Fibroblast of lung (primary cell): ENCODE measurements around the gene RAB31. TPM values are rescaled to one million over a fixed set of nuclear protein-coding genes. Genes with fewer than 3 reads are reported as not detected.

Experiments
- DNase-seq, 2 donors: peaks; one replicate each; pipeline versions ENCODE4 v3.0.0 to v3.0.0-alpha.2; 2010; ENCODE audit warnings: low read depth in 2 of 2
- H2AFZ ChIP-seq: 2 replicates; pipeline ENCODE4 v1.5.1; 2012; ENCODE audit warnings: low read length, control low read depth, inconsistent platforms
- H3K27ac ChIP-seq: 2 replicates; pipeline ENCODE4 v1.5.1; 2011; ENCODE audit warnings: low read length, control low read depth; ENCODE audit not compliant: insufficient read depth
- H3K27me3 ChIP-seq: 2 replicates; pipeline ENCODE4 v1.5.1; 2011; ENCODE audit warnings: mild to moderate bottlenecking, low read length; ENCODE audit not compliant: control insufficient read depth, insufficient read depth
- H3K36me3 ChIP-seq: 2 replicates; pipeline ENCODE4 v1.5.1; 2011; ENCODE audit warnings: low read length; ENCODE audit not compliant: control insufficient read depth, insufficient read depth
- H3K4me1 ChIP-seq: 2 replicates; pipeline ENCODE4 v1.5.1; 2011; ENCODE audit warnings: low read length; ENCODE audit not compliant: control insufficient read depth, insufficient read depth; ENCODE audit errors: extremely low read depth
- H3K4me2 ChIP-seq: 2 replicates; pipeline ENCODE4 v1.5.1; 2011; ENCODE audit warnings: low read length, control low read depth; ENCODE audit not compliant: insufficient read depth; ENCODE audit errors: extremely low read depth
- H3K4me3 ChIP-seq, 4 experiments: fragments of 200-600 bp in 1 of 4; sonication (generic) in 1 of 4; replicated peaks in 1 of 4; 2 replicates each; pipeline ENCODE4 v1.5.1; 2011 to 2016; ENCODE audit warnings: low read length in 4 of 4, low read depth in 3 of 4, mild to moderate bottlenecking in 3 of 4, control low read depth in 2 of 4, inconsistent platforms in 1 of 4, mixed read lengths in 1 of 4; ENCODE audit not compliant: insufficient read depth in 1 of 4; ENCODE audit errors: control extremely low read depth in 1 of 4
- H3K79me2 ChIP-seq: 2 replicates; pipeline ENCODE4 v1.5.1; 2012; ENCODE audit warnings: mild to moderate bottlenecking, low read length, inconsistent platforms; ENCODE audit not compliant: control insufficient read depth, insufficient read depth
- H3K9ac ChIP-seq: 2 replicates; pipeline ENCODE4 v1.5.1; 2011; ENCODE audit warnings: mild to moderate bottlenecking, low read length, control low read depth; ENCODE audit not compliant: insufficient read depth
- H3K9me3 ChIP-seq: 2 replicates; pipeline ENCODE4 v1.5.1; 2012; ENCODE audit warnings: low read depth, low read length; ENCODE audit not compliant: control insufficient read depth, insufficient read depth
- H4K20me1 ChIP-seq: 2 replicates; pipeline ENCODE4 v1.5.1; 2011; ENCODE audit warnings: low read length; ENCODE audit not compliant: control insufficient read depth, insufficient read depth; ENCODE audit errors: extremely low read depth
- CTCF ChIP-seq, 2 donors: IDR thresholded peaks in 1 of 2; conservative IDR thresholded peaks in 1 of 2; 1 replicate in 1 of 2; 2 replicates in 1 of 2; pipeline ENCODE4 v1.5.1; 2011 to 2012; ENCODE audit warnings: low read length in 2 of 2, control low read depth in 1 of 2, inconsistent platforms in 1 of 2, low read depth in 1 of 2, mild to moderate bottlenecking in 1 of 2
- EZH2 ChIP-seq: IDR thresholded peaks from 2 replicates; pipeline ENCODE4 v1.5.1; 2012; ENCODE audit warnings: low read length, control low read depth, mild to moderate bottlenecking; ENCODE audit errors: missing control alignments
- polyA plus RNA-seq, 2 donors: library from polyadenylated mRNA; depleted of rRNA in 1 of 2; stranded (reverse) in 1 of 2; unstranded in 1 of 2; fragments of >200 nt; gene quantifications; 2 replicates each; pipeline ENCODE4 v1.2.1, GENCODE V29; 2011 to 2012; ENCODE audit warnings: missing spikeins in 1 of 2
- total RNA-seq: library from RNA; depleted of rRNA; stranded (reverse); fragments of >200 nt; gene quantifications from 2 replicates; pipeline ENCODE4 v1.2.1, GENCODE V29; 2014

RAB31 gene
- total and polyA plus RNA-seq, 2 donors (not counting 1 experiment from before 2014, with no cell fraction given): 29.6 to 47.1 TPM

- no peak overlapping the region for H3K4me2 ChIP-seq
- TF ChIP-seq EZH2 (no peak), CTCF (conservative IDR thresholded peaks at IDR 0.05 in 1 of 2, IDR thresholded peaks at IDR 0.05 in 1 of 2; ENCODE audit: low read depth in 1 of 2, low read length in 2 of 2) (no peak)
Observed at GRCh38 chr18:9691235-9691634, 16.9 kb upstream of the RAB31 start.

GRCh38 chr18:9694174-9694573 lies 13.9 kb upstream of the RAB31 start:
- TF ChIP-seq EZH2: no peak
- TF ChIP-seq CTCF (conservative IDR thresholded peaks at IDR 0.05 in 1 of 2, IDR thresholded peaks at IDR 0.05 in 1 of 2; ENCODE audit: low read depth in 1 of 2, low read length in 2 of 2): no peak
- Histone ChIP-seq H3K36me3 (no peaks in the 10 kb centered on the region), H3K4me2 (no peak overlapping the region), H2AFZ (no peak overlapping the region), H3K27me3 (no peaks in the 10 kb centered on the region), H3K79me2 (no peaks in the 10 kb centered on the region), H3K9ac (no peak overlapping the region), H3K4me1 (peaks cover 2% of the 10 kb centered on the region), H3K4me3 (no peak overlapping the region), H4K20me1 (no peaks in the 10 kb centered on the region), H3K27ac (no peak overlapping the region), H3K9me3 (no peaks in the 10 kb centered on the region)
- DNase-seq: no peak

More at GRCh38 chr18:9691235-9691634, 16.9 kb upstream of the RAB31 start:
- Histone ChIP-seq H3K4me3 (no peak overlapping the region), H3K36me3 (no peaks in the 10 kb centered on the region), H3K4me1 (peaks cover 2% of the 10 kb centered on the region), H3K9me3 (no peaks in the 10 kb centered on the region), H3K79me2 (no peaks in the 10 kb centered on the region), H3K9ac (no peak overlapping the region), H3K27me3 (no peaks in the 10 kb centered on the region), H4K20me1 (no peaks in the 10 kb centered on the region), H2AFZ (no peak overlapping the region), H3K27ac (no peak overlapping the region)
- DNase-seq: no peak

GRCh38 chr18:9694952-9695495 lies 13.1 kb upstream of the RAB31 start:
- H3K79me2 ChIP-seq: no peaks in the 10 kb centered on the region
- no peak overlapping the region for H2AFZ ChIP-seq
- no peaks in the 10 kb centered on the region for H3K36me3 ChIP-seq
- DNase-seq: no peak
- H3K9ac ChIP-seq: no peak overlapping the region
- H3K27ac ChIP-seq: no peak overlapping the region
- no peaks in the 10 kb centered on the region for H3K9me3 ChIP-seq
- peaks cover 2% of the 10 kb centered on the region for H3K4me1 ChIP-seq
- H4K20me1 ChIP-seq: no peaks in the 10 kb centered on the region
- H3K27me3 ChIP-seq: no peaks in the 10 kb centered on the region
- no peak overlapping the region for H3K4me2 ChIP-seq
- no peak for TF ChIP-seq EZH2
- no peak for TF ChIP-seq CTCF (conservative IDR thresholded peaks at IDR 0.05 in 1 of 2, IDR thresholded peaks at IDR 0.05 in 1 of 2; ENCODE audit: low read depth in 1 of 2, low read length in 2 of 2)
- H3K4me3 ChIP-seq: no peak overlapping the region
